Hepatocyte (in vitro differentiated cells): ENCODE data around the gene KCNK15.

Experiments
- CTCF ChIP-seq: fragments of 200-600 bp; sonication (generic); IDR thresholded peaks from 2 replicates; pipeline ENCODE4 v1.5.1; 2016; ENCODE audit warnings: antibody characterized with exemption, mild to moderate bottlenecking; ENCODE audit not compliant: poor library complexity
- EZH2 ChIP-seq: fragments of 200-600 bp; sonication (generic); IDR thresholded peaks from 2 replicates; pipeline ENCODE4 v1.6.1; 2016; ENCODE audit warnings: antibody characterized with exemption, mild to moderate bottlenecking, borderline replicate concordance

- TF ChIP-seq EZH2 (no peak), CTCF (no peak)
Observed at GRCh38 chr20:44720621-44720996, 25.1 kb upstream of the KCNK15 start.
